SK-N-SH (cell line): Measurements from ENCODE around the gene TIGD6.

Source experiments
- CTCF ChIP-seq: fragments of 200-600 bp; sonication (generic); IDR thresholded peaks from 2 replicates; pipeline ENCODE4 v1.6.1; 2017; ENCODE audit warnings: antibody characterized with exemption, mild to moderate bottlenecking, moderate library complexity
- EZH2phosphoT487 ChIP-seq: fragments of 200-600 bp; sonication (generic); IDR thresholded peaks from 2 replicates; pipeline ENCODE4 v1.6.1; 2017; ENCODE audit warnings: low read depth, mixed run types, mild to moderate bottlenecking, antibody characterized with exemption, moderate library complexity, borderline replicate concordance
- FOXM1 ChIP-seq: IDR thresholded peaks from 2 replicates; pipeline ENCODE4 v1.4.0; 2012; ENCODE audit warnings: low read depth, mild to moderate bottlenecking
- GABPA ChIP-seq: IDR thresholded peaks from 2 replicates; pipeline ENCODE4 v1.4.0; 2012; ENCODE audit warnings: low read depth, mild to moderate bottlenecking
- MAX ChIP-seq: IDR thresholded peaks from 2 replicates; pipeline ENCODE4 v1.4.0; 2012; ENCODE audit warnings: low read depth
- MXI1 ChIP-seq: IDR thresholded peaks from 2 replicates; pipeline ENCODE4 v1.6.1; 2012; ENCODE audit warnings: mild to moderate bottlenecking, low read depth, low read length, improper control_type of control experiment
- NFIC ChIP-seq: IDR thresholded peaks from 2 replicates; pipeline ENCODE4 v1.4.0; 2012; ENCODE audit warnings: borderline replicate concordance
- PBX3 ChIP-seq: IDR thresholded peaks from 2 replicates; pipeline ENCODE4; 2012
- RCOR1 ChIP-seq: fragments of 150-350 bp; IDR thresholded peaks from 2 replicates; pipeline ENCODE4 v1.6.1; 2017; ENCODE audit warnings: antibody characterized with exemption, low read length
- REST ChIP-seq: IDR thresholded peaks from 2 replicates; pipeline ENCODE4 v1.6.1; 2012; ENCODE audit warnings: mild to moderate bottlenecking, low read depth, low read length, moderate library complexity
- YY1 ChIP-seq: IDR thresholded peaks from 2 replicates; pipeline ENCODE4 v1.4.0; 2012; ENCODE audit warnings: low read depth, mild to moderate bottlenecking

- no peak for TF ChIP-seq REST
- TF ChIP-seq CTCF, result no peak
- no peak for TF ChIP-seq YY1
- no peak for TF ChIP-seq EZH2phosphoT487
- TF ChIP-seq PBX3, result no peak
- TF ChIP-seq MAX, result no peak
- TF ChIP-seq MXI1, result no peak
- TF ChIP-seq FOXM1, result no peak
- TF ChIP-seq GABPA, result no peak
- TF ChIP-seq RCOR1, result no peak
- TF ChIP-seq NFIC, result no peak
Observed at GRCh38 chr5:150022681-150023080, 22.2 kb upstream of the TIGD6 start.
